SH-SY5Y (cell line): ENCODE measurements around the gene NELFB.

Experiments
- GATA2 ChIP-seq: IDR thresholded peaks from 2 replicates; pipeline ENCODE4 v1.6.1; 2011; ENCODE audit warnings: mild to moderate bottlenecking, low read depth, low read length
- GATA3 ChIP-seq: IDR thresholded peaks from 2 replicates; pipeline ENCODE4 v1.6.1; 2011; ENCODE audit warnings: low read depth, mild to moderate bottlenecking, low read length, moderate library complexity

- no peak for TF ChIP-seq GATA3
- no peak for TF ChIP-seq GATA2
These were observed 40.2 kb downstream of the NELFB start for GRCh38 chr9:137295238-137295811.
